Mucosa of descending colon (tissue), 3 donors: ENCODE data around the gene YJEFN3. TPM values are rescaled to one million over a fixed set of nuclear protein-coding genes. Genes with fewer than 3 reads are reported as not detected.

Source experiments
- ATAC-seq: fragments of 200-7000 bp; cut with Tn5 transposase; one replicate; pipeline ENCODE4 v1.9.1; 2020; ENCODE audit warnings: mild to moderate bottlenecking, moderate library complexity
- DNase-seq, 3 donors: peaks; one replicate each; pipeline ENCODE4 v3.0.0-alpha.2; 2020
- H3K36me3 ChIP-seq: fragments of 200-600 bp; one replicate; pipeline ENCODE4 v1.8.0; 2021; ENCODE audit warnings: low read depth, mild to moderate bottlenecking
- H3K4me1 ChIP-seq: fragments of 200-600 bp; one replicate; pipeline ENCODE4 v1.8.0; 2021; ENCODE audit warnings: low read depth, mild to moderate bottlenecking
- H3K4me3 ChIP-seq: fragments of 200-600 bp; one replicate; pipeline ENCODE4 v1.8.0; 2021; ENCODE audit warnings: mild to moderate bottlenecking
- H3K9me3 ChIP-seq: fragments of 200-600 bp; one replicate; pipeline ENCODE4 v1.8.0; 2021; ENCODE audit warnings: mild to moderate bottlenecking
- CTCF ChIP-seq: fragments of 200-600 bp; IDR thresholded peaks from one replicate; pipeline ENCODE4 v1.8.0; 2022; ENCODE audit warnings: antibody characterized with exemption, mild to moderate bottlenecking
- intact Hi-C, 2 donors: fragments of 100-400 bp; cut with DNase I in 1 of 2; cut with micrococcal nuclease in 1 of 2; formaldehyde crosslinking; loops; one replicate each; pipeline versions ENCODE4 v1.11.0 to v1.11.1; 2022; cut with DNase I, micrococcal nuclease
- total RNA-seq, 3 donors: library from RNA; stranded (reverse); fragmentation: NEBNext Ultra II Directional in 2 of 3; extraction: Animal tissue kit (Norgen Biotek cat#: 25700) in 2 of 3; gene quantifications; one replicate each; pipeline versions ENCODE4 v1.2.1 to v1.2.4, GENCODE V29; 2021 to 2023
- donor health status: DM: no; HTN: no; CAD: no; lungs with moderate emphysema.
- donor health status: DM: no; HTN: no; CAD: no.
- donor health status: DM: no; HTN: yes; CAD: no.

YJEFN3 gene
- total RNA-seq, 3 donors from 2014 or later: 6.0 to 12.6 (median 10.6) TPM

- intact Hi-C loops: no loop called here
- ATAC-seq (no peak), DNase-seq (no peak)
- peaks cover 28% of the 10 kb centered on the region for H3K36me3 ChIP-seq
- no peaks in the 10 kb centered on the region for H3K4me1 ChIP-seq
- H3K9me3 ChIP-seq: no peaks in the 10 kb centered on the region
- no peak overlapping the region for H3K4me3 ChIP-seq
- TF ChIP-seq CTCF: no peak
These were observed 27.6 kb upstream of the YJEFN3 start for GRCh38 chr19:19500975-19501644.

GRCh38 chr19:19501798-19502197 lies 26.9 kb upstream of the YJEFN3 start:
- intact Hi-C loops: no loop called here
- peaks cover 24% of the 10 kb centered on the region for H3K36me3 ChIP-seq
- no peaks in the 10 kb centered on the region for H3K4me1 ChIP-seq
- no peak overlapping the region for H3K4me3 ChIP-seq
- ATAC-seq (no peak), DNase-seq (no peak)
- no peaks in the 10 kb centered on the region for H3K9me3 ChIP-seq
- no peak for TF ChIP-seq CTCF

GRCh38 chr19:19502281-19502680 lies 26.4 kb upstream of the YJEFN3 start:
- ATAC-seq (no peak), DNase-seq (no peak)
- no peak overlapping the region for H3K4me3 ChIP-seq
- intact Hi-C loops: no loop called here
- H3K4me1 ChIP-seq: no peaks in the 10 kb centered on the region
- TF ChIP-seq CTCF: no peak
- H3K9me3 ChIP-seq: no peaks in the 10 kb centered on the region
- H3K36me3 ChIP-seq: peaks cover 24% of the 10 kb centered on the region

GRCh38 chr19:19502808-19503602 lies 25.7 kb upstream of the YJEFN3 start:
- intact Hi-C loops: no loop called here
- no peak for DNase-seq
- no peak for TF ChIP-seq CTCF
- ATAC-seq: no peak
- peaks cover 24% of the 10 kb centered on the region for H3K36me3 ChIP-seq
- H3K4me3 ChIP-seq: no peak overlapping the region
- H3K9me3 ChIP-seq: no peaks in the 10 kb centered on the region
- no peaks in the 10 kb centered on the region for H3K4me1 ChIP-seq

- no peak for TF ChIP-seq CTCF
- DNase-seq (no peak), ATAC-seq (no peak)
- Histone ChIP-seq H3K36me3 (peaks cover 16% of the 10 kb centered on the region), H3K4me1 (no peaks in the 10 kb centered on the region), H3K4me3 (no peak overlapping the region), H3K9me3 (no peaks in the 10 kb centered on the region)
- intact Hi-C loops: no loop called here
These were observed 23.7 kb upstream of the YJEFN3 start for GRCh38 chr19:19504754-19505668.
